ENCODE measurements around the gene MAPK10. TPM values are rescaled to one million over a fixed set of nuclear protein-coding genes. Genes with fewer than 3 reads are reported as not detected.

The MAPK10 gene
- polyA plus RNA-seq, 3 donors, result 0.36 TPM; not detected in 2

DNA sequence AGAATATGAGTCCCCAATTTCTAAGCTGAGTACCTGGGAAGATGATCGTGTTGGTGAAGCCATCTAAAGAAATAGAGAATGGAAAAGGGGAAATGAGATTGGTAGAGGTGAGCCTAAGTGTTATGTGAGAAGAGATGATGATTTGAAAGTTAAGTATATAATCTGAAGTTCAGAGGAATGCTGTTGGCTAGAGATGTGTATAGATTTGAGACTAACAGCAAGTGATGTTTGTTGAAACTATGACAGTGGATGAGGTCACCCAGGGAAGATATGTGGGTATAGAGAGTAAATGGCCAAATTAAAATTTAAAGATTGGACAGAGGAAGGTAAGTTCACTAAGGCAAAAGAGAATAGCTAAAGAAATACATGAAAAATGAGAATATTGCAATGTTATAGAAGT lies 324.2 kb downstream of the MAPK10 start:
- Histone ChIP-seq H3K4me3 (replicated peaks in 1 of 3; ENCODE audit: low read depth in 2 of 3, low read length in 3 of 3) (no peak overlapping the region), H2AFZ (ENCODE audit: insufficient read depth, low read depth, low read length, poor library complexity, severe bottlenecking) (no peak overlapping the region), H3K27me3 (ENCODE audit: control insufficient read depth in 2 of 2, insufficient read depth in 2 of 2, low read length in 2 of 2) (no peaks in the 10 kb centered on the region), H3K4me1 (ENCODE audit: control insufficient read depth in 1 of 2, insufficient read depth in 2 of 2, low read length in 2 of 2) (peaks cover 21 to 23% of the 10 kb centered on the region in 2 donors), H3K4me2 (replicated peaks; ENCODE audit: extremely low read depth, low read length, poor library complexity, severe bottlenecking) (no peak overlapping the region), H3K9me3 (replicated peaks in 1 of 2; ENCODE audit: control insufficient read depth in 1 of 2, insufficient read depth in 1 of 2, low read length in 2 of 2) (no peaks in the 10 kb centered on the region), H3K79me2 (ENCODE audit: insufficient read depth, low read length) (no peaks in the 10 kb centered on the region), H3K36me3 (replicated peaks in 1 of 2; ENCODE audit: control insufficient read depth in 1 of 2, insufficient read depth in 2 of 2, low read length in 2 of 2) (no peaks in the 10 kb centered on the region), H3K27ac (ENCODE audit: low read depth in 1 of 2, low read length in 2 of 2) (no peak overlapping the region), H4K20me1 (ENCODE audit: insufficient read depth, low read length) (no peaks in the 10 kb centered on the region), H3K9ac (ENCODE audit: insufficient read depth, low read length, poor library complexity, severe bottlenecking) (no peak overlapping the region)
- no peak for DNase-seq
- H3K4me1 Mint-ChIP-seq, result peaks cover 49% of the 10 kb centered on the region
- H3K36me3 Mint-ChIP-seq, result no peaks in the 10 kb centered on the region
- intact Hi-C loops (cut with micrococcal nuclease), result no loop called here
- TF ChIP-seq, protein P1, sequence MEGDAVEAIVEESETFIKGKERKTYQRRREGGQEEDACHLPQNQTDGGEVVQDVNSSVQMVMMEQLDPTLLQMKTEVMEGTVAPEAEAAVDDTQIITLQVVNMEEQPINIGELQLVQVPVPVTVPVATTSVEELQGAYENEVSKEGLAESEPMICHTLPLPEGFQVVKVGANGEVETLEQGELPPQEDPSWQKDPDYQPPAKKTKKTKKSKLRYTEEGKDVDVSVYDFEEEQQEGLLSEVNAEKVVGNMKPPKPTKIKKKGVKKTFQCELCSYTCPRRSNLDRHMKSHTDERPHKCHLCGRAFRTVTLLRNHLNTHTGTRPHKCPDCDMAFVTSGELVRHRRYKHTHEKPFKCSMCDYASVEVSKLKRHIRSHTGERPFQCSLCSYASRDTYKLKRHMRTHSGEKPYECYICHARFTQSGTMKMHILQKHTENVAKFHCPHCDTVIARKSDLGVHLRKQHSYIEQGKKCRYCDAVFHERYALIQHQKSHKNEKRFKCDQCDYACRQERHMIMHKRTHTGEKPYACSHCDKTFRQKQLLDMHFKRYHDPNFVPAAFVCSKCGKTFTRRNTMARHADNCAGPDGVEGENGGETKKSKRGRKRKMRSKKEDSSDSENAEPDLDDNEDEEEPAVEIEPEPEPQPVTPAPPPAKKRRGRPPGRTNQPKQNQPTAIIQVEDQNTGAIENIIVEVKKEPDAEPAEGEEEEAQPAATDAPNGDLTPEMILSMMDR (IDR thresholded peaks at IDR 0.05), result no peak
- peaks cover 0 to 2% (median 0%) of the 10 kb centered on the region in 7 donors for H3K9me3 Mint-ChIP-seq
- H3K27ac Mint-ChIP-seq, result no peak overlapping the region
- no peaks in the 10 kb centered on the region for H3K27me3 Mint-ChIP-seq (ENCODE audit: low read depth in 3 of 3)
- no peak overlapping the region for H3K4me3 Mint-ChIP-seq
- 57% methylated on average over 1 of the region's 1 CpG for WGBS (ENCODE audit: insufficient coverage)

DNA sequence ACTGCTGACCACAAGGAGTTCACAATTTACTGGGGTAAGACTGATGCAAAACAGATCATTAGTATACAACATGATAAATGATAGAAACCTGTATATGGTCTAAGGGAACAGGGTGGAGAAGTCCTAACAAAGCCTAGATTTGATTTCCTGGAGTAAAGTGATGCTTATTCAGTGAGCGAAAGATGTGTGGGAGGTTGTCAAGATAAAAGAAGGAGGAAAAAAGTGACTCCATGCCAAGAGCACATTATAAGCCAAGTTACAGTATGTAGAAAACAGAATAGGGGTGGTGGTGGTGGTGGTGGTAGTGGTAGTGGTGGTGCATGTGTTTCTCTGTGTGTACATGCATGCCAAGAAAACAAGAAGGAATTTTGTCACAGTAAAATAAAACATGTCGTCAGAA lies 325.2 kb downstream of the MAPK10 start:
- Mint-ChIP-seq H3K4me1 (peaks cover 54% of the 10 kb centered on the region), H3K36me3 (no peaks in the 10 kb centered on the region), H3K27ac (no peak overlapping the region), H3K9me3 (no peaks in the 10 kb centered on the region), H3K27me3 (ENCODE audit: low read depth in 3 of 3) (no peaks in the 10 kb centered on the region), H3K4me3 (no peak overlapping the region)
- Histone ChIP-seq H3K27me3 (ENCODE audit: control insufficient read depth in 2 of 2, insufficient read depth in 2 of 2, low read length in 2 of 2) (no peaks in the 10 kb centered on the region), H3K9me3 (replicated peaks in 1 of 2; ENCODE audit: control insufficient read depth in 1 of 2, insufficient read depth in 1 of 2, low read length in 2 of 2) (no peaks in the 10 kb centered on the region), H3K27ac (ENCODE audit: low read depth in 1 of 2, low read length in 2 of 2) (no peak overlapping the region), H3K36me3 (replicated peaks in 1 of 2; ENCODE audit: control insufficient read depth in 1 of 2, insufficient read depth in 2 of 2, low read length in 2 of 2) (no peaks in the 10 kb centered on the region), H3K4me3 (replicated peaks in 1 of 3; ENCODE audit: low read depth in 2 of 3, low read length in 3 of 3) (no peak overlapping the region), H3K4me1 (ENCODE audit: control insufficient read depth in 1 of 2, insufficient read depth in 2 of 2, low read length in 2 of 2) (peaks cover 21 to 23% of the 10 kb centered on the region in 2 donors), H3K4me2 (replicated peaks; ENCODE audit: extremely low read depth, low read length, poor library complexity, severe bottlenecking) (no peak overlapping the region), H4K20me1 (ENCODE audit: insufficient read depth, low read length) (no peaks in the 10 kb centered on the region), H3K79me2 (ENCODE audit: insufficient read depth, low read length) (no peaks in the 10 kb centered on the region), H3K9ac (ENCODE audit: insufficient read depth, low read length, poor library complexity, severe bottlenecking) (no peak overlapping the region), H2AFZ (ENCODE audit: insufficient read depth, low read depth, low read length, poor library complexity, severe bottlenecking) (no peak overlapping the region)
- 93% methylated on average over 2 of the region's 2 CpGs for WGBS (ENCODE audit: insufficient coverage)
- TF ChIP-seq, protein P1 (IDR thresholded peaks at IDR 0.05), result no peak
- intact Hi-C loops (cut with micrococcal nuclease), result no loop called here
- no peak for DNase-seq
